Measurements from ENCODE around the gene ESAM.

- TF ChIP-seq POLR2A (IDR thresholded peaks at IDR 0.05; ENCODE audit: control extremely low read depth in 1 of 2, low read depth in 2 of 2, low read length in 2 of 2) = no peak
- TF ChIP-seq YY1 (IDR thresholded peaks at IDR 0.05; ENCODE audit: low read depth, low read length) = no peak
- TF ChIP-seq EZH2 (IDR thresholded peaks at IDR 0.05; ENCODE audit: low read depth, low read length, severe bottlenecking) = no peak
- no peak for TF ChIP-seq POLR2AphosphoS5 (IDR thresholded peaks at IDR 0.05; ENCODE audit: low read depth, low read length)
- no peak for TF ChIP-seq CTCF (IDR thresholded peaks at IDR 0.05; ENCODE audit: control extremely low read depth in 1 of 3, insufficient read depth in 1 of 3, low read depth in 1 of 3, low read length in 3 of 3)
- no peak for TF ChIP-seq MAX (IDR thresholded peaks at IDR 0.05)
- TF ChIP-seq GTF2F1 (IDR thresholded peaks at IDR 0.05; ENCODE audit: borderline replicate concordance, low read depth, low read length) = no peak
- TF ChIP-seq CREB1 (IDR thresholded peaks at IDR 0.05) = no peak
Observed at GRCh38 chr11:124749912-124750311, 12.2 kb downstream of the ESAM start.
